ENCODE measurements around the gene TRPC4AP.

The TRPC4AP gene, protein sequence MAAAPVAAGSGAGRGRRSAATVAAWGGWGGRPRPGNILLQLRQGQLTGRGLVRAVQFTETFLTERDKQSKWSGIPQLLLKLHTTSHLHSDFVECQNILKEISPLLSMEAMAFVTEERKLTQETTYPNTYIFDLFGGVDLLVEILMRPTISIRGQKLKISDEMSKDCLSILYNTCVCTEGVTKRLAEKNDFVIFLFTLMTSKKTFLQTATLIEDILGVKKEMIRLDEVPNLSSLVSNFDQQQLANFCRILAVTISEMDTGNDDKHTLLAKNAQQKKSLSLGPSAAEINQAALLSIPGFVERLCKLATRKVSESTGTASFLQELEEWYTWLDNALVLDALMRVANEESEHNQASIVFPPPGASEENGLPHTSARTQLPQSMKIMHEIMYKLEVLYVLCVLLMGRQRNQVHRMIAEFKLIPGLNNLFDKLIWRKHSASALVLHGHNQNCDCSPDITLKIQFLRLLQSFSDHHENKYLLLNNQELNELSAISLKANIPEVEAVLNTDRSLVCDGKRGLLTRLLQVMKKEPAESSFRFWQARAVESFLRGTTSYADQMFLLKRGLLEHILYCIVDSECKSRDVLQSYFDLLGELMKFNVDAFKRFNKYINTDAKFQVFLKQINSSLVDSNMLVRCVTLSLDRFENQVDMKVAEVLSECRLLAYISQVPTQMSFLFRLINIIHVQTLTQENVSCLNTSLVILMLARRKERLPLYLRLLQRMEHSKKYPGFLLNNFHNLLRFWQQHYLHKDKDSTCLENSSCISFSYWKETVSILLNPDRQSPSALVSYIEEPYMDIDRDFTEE

DNA sequence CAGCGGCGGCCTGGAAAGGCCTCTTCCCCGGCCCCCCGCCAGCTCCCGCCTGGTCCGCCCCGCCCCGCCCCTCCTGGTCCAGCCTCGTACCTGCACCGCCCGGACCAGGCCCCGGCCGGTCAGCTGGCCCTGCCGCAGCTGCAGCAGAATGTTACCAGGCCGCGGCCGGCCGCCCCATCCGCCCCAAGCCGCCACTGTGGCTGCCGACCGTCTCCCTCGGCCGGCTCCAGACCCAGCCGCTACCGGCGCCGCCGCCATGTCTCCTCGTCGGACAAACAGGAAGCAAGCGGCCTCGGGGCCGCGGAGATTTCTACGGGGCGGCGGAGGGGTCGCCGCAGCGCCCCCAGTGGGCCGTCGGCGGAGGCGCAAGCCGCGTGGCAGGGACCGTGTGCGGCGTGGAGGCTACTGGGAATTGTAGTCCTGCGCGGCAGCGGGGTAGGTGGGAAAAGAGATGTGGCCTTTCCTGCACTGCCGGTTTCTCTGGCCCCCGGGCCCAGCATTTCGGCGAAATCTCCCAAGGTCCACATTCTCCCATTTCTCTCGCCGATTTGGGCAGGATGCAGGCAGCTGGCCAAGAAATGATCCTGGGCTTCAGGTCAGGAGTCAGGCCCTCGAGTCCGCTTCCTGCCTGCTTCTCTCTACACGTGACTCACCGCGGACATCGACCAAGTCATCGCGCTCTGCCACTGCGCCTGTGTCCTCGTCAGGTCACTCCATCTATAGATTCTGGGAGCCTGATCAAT is at the start of gene TRPC4AP:
TRPC4AP (minus strand) TSS at position 284 of the 743 bp plus-strand sequence; CDS start at position 258, 26 bp downstream.
- in situ Hi-C loops (cut with HindIII; ENCODE audit: low sequenced_read_pairs), result no loop called here
- peak within 1 kb of the TSS; percentile 94 for H3K4me3 ChIP-seq (ENCODE audit: low read depth, low read length)
- TF ChIP-seq, protein P1, sequence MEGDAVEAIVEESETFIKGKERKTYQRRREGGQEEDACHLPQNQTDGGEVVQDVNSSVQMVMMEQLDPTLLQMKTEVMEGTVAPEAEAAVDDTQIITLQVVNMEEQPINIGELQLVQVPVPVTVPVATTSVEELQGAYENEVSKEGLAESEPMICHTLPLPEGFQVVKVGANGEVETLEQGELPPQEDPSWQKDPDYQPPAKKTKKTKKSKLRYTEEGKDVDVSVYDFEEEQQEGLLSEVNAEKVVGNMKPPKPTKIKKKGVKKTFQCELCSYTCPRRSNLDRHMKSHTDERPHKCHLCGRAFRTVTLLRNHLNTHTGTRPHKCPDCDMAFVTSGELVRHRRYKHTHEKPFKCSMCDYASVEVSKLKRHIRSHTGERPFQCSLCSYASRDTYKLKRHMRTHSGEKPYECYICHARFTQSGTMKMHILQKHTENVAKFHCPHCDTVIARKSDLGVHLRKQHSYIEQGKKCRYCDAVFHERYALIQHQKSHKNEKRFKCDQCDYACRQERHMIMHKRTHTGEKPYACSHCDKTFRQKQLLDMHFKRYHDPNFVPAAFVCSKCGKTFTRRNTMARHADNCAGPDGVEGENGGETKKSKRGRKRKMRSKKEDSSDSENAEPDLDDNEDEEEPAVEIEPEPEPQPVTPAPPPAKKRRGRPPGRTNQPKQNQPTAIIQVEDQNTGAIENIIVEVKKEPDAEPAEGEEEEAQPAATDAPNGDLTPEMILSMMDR (IDR thresholded peaks at IDR 0.05; ENCODE audit: low read depth, low read length, missing control alignments), result peak; percentile 97
- peak; percentile 72 for DNase-seq (ENCODE audit: low read depth)

DNA sequence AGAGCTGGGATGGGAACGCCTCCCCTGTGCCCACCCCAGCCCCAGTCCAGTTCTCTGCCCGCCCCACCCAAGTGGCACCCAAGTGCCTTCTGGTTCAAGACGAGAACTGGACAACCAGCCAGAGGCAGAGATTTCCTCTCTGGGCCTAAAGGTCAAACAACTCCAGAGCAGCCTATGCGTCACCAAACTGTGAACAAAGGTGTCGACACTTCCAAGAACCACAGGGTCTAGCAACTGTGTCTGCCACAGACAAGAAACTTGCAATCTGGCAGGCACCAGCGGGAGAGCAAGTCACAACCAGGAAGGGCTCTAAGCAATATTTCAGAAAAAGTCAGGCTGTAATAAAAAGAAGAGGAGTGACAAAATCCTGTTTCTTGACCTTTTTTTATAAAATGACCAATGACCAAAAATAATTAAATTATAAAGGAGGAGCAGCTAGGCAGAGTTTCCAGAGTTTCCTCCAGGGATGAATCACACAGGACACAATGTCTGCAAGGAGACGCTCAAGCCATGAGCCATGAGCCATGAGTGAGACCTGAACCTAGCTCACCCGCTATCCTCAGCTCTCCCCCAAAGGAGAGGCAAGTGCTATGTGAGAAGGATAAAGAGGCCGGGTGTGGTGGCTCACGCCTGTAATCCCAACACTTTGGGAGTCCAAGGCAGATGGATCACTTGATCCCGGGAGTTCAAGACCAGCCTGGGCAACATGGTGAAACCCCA is 43.4 kb upstream of the TRPC4AP start:
- no peak overlapping the region for H3K4me3 ChIP-seq (ENCODE audit: low read depth, low read length)
- TF ChIP-seq, protein P1 (IDR thresholded peaks at IDR 0.05; ENCODE audit: low read depth, low read length, missing control alignments), result no peak
- in situ Hi-C loops (cut with HindIII; ENCODE audit: low sequenced_read_pairs), result no loop called here
- no peak for DNase-seq (ENCODE audit: low read depth)

DNA sequence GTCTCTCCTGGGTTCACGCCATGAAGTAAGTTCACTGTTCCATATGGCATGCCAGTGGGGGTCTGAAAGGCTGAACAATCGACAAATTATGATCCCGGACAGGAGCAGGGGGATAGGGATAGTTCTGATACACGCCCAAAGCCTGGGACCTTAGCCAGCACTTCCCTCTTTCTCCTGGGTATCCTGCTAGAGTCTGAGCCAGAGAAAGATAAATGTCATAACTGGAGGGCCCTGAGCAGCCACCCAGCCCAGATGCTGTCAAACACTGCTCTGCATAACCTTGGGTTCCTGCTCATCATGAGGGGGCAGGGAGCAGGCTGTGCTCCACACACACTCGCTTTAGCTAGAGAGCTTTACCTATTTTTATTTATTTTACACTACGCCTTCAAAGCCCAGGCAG is 42.3 kb upstream of the TRPC4AP start:
- TF ChIP-seq, protein P1 (IDR thresholded peaks at IDR 0.05; ENCODE audit: low read depth, low read length, missing control alignments), result no peak
- DNase-seq (ENCODE audit: low read depth), result no peak
- no peak overlapping the region for H3K4me3 ChIP-seq (ENCODE audit: low read depth, low read length)
- in situ Hi-C loops (cut with HindIII; ENCODE audit: low sequenced_read_pairs), result no loop called here

DNA sequence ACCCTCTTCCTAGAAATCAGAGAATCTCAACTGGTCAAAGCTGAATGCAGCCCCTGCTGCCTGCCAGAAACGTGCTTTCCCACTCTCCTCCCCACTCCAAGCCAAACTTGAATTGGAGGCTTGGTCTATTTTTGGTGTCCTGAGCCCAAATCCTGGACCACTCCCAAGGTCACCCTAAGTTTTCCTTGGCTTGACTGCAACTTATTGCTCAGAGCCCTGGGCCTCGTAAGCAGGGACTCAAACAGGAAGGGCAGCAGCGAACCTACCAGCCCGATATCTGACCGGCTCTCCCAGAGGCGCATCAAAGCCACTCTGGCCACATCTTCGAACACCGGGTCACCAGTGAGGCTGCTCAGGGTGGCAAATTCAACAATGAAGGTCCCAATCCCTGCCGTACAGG is 41.9 kb upstream of the TRPC4AP start:
- no peak for DNase-seq (ENCODE audit: low read depth)
- no peak overlapping the region for H3K4me3 ChIP-seq (ENCODE audit: low read depth, low read length)
- TF ChIP-seq, protein P1 (IDR thresholded peaks at IDR 0.05; ENCODE audit: low read depth, low read length, missing control alignments), result no peak
- in situ Hi-C loops (cut with HindIII; ENCODE audit: low sequenced_read_pairs), result no loop called here

DNA sequence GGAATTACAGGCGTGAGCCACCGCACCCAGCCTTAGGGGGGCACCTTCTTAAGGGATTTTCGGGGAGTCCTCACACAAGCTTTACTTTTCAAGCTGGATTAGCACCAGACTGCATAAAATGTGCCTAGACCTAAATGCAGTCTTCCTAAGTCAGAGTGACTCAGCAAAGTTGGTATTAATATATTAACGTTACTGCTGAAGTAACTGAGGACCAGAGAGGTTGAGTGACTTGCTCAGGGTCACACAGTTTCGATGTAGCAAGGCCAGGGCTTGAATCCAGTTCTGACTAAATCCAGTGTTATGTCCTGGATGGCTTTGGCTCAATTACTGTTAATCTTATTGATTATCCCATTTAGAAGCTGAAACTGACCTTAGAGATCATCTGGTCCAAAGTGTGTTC is 41.1 kb upstream of the TRPC4AP start:
- no peak overlapping the region for H3K4me3 ChIP-seq (ENCODE audit: low read depth, low read length)
- TF ChIP-seq, protein P1 (IDR thresholded peaks at IDR 0.05; ENCODE audit: low read depth, low read length, missing control alignments), result no peak
- DNase-seq (ENCODE audit: low read depth), result no peak
- in situ Hi-C loops (cut with HindIII; ENCODE audit: low sequenced_read_pairs), result no loop called here

Measured in astrocyte of the cerebellum (primary cell).